ENCODE data around the gene NDUFB10. TPM values are rescaled to one million over a fixed set of nuclear protein-coding genes. Genes with fewer than 3 reads are reported as not detected.

NDUFB10 gene
- total RNA-seq, 4 donors from 2014 or later = 172 to 215 (median 189) TPM

GRCh38 chr16:1982013-1982433 is 22.7 kb downstream of the NDUFB10 start:
- WGBS, 2 donors = 34 to 50% methylated on average over 2 of the region's 5 CpGs
- H3K36me3 ChIP-seq = peaks cover 15 to 35% (median 18%) of the 10 kb centered on the region in 3 donors
- TF ChIP-seq CTCF (IDR thresholded peaks at IDR 0.05) (no peak), POLR2A (IDR thresholded peaks at IDR 0.05) (no peak)
- peak overlapping the region in 1 of 4 donors; percentile 30 for H3K27ac ChIP-seq
- H3K4me1 ChIP-seq = peaks cover 41 to 91% (median 43%) of the 10 kb centered on the region in 3 donors
- no peak for DNase-seq
- intact Hi-C loops (cut with DNase I) = no loop called here
- no peaks in the 10 kb centered on the region for H3K9me3 ChIP-seq
- H3K27me3 ChIP-seq = peaks cover 0 to 66% (median 13%) of the 10 kb centered on the region in 4 donors
- no peak overlapping the region for H3K4me3 ChIP-seq

GRCh38 chr16:1982991-1983543 is 23.7 kb downstream of the NDUFB10 start:
- H3K4me3 ChIP-seq = peak overlapping the region; percentile 66 to 86 (median 84)
- peaks cover 5 to 28% (median 7%) of the 10 kb centered on the region in 3 donors for H3K36me3 ChIP-seq
- H3K9me3 ChIP-seq = no peaks in the 10 kb centered on the region
- H3K4me1 ChIP-seq = peaks cover 40 to 81% (median 43%) of the 10 kb centered on the region in 3 donors
- 30 to 31% methylated on average over 12 to 18 of the region's 19 CpGs for WGBS, 2 donors
- TF ChIP-seq CTCF (IDR thresholded peaks at IDR 0.05) = no peak
- intact Hi-C loops (cut with DNase I) = no loop called here
- no peak for DNase-seq
- H3K27me3 ChIP-seq = peaks cover 0 to 65% (median 13%) of the 10 kb centered on the region in 4 donors
- peak overlapping the region in 3 of 4 donors; percentile 67 to 87 (median 84) for H3K27ac ChIP-seq

- intact Hi-C loops (cut with DNase I) = no loop called here
- peak in 1 of 6 experiments; percentile 9 for TF ChIP-seq CTCF (IDR thresholded peaks at IDR 0.05)
- TF ChIP-seq POLR2A (IDR thresholded peaks at IDR 0.05) = peak in 2 of 4 donors; percentile 54 to 75
- no peak for DNase-seq
- H3K9me3 ChIP-seq = no peaks in the 10 kb centered on the region
- H3K36me3 ChIP-seq = peaks cover under 1 to 21% (median 3%) of the 10 kb centered on the region in 3 donors
- WGBS, 2 donors = 3% methylated on average over 15 of the region's 109 CpGs; no CpG with 5 or more reads in 1 of the 2 donors
- peak within 1 kb of the TSS; percentile 66 to 86 (median 84) for H3K4me3 ChIP-seq
- peaks cover 34 to 78% (median 38%) of the 10 kb centered on the region in 3 donors for H3K4me1 ChIP-seq
- peaks cover 0 to 65% (median 13%) of the 10 kb centered on the region in 4 donors for H3K27me3 ChIP-seq
- peak within 1 kb of the TSS; percentile 64 to 87 (median 76) for H3K27ac ChIP-seq
Observed at GRCh38 chr16:1983544-1984346, 24.4 kb downstream of the NDUFB10 start, which contains the start of gene GFER. Gene GFER, plus strand, starts transcription at chr16:1984193. Its CDS starts 26 bp downstream, at chr16:1984219.

GRCh38 chr16:1984347-1985225 is 25.2 kb downstream of the NDUFB10 start:
- peaks cover 35 to 78% (median 35%) of the 10 kb centered on the region in 3 donors for H3K4me1 ChIP-seq
- peaks cover 4 to 65% (median 19%) of the 10 kb centered on the region in 4 donors for H3K27me3 ChIP-seq
- H3K9me3 ChIP-seq = no peaks in the 10 kb centered on the region
- peaks cover 0 to 19% (median 3%) of the 10 kb centered on the region in 3 donors for H3K36me3 ChIP-seq
- no peak for DNase-seq
- peak overlapping the region; percentile 66 to 86 (median 84) for H3K4me3 ChIP-seq
- peak overlapping the region; percentile 64 to 87 (median 76) for H3K27ac ChIP-seq
- no peak for TF ChIP-seq POLR2A (IDR thresholded peaks at IDR 0.05)
- no peak for TF ChIP-seq CTCF (IDR thresholded peaks at IDR 0.05)
- 22% methylated on average over 13 of the region's 58 CpGs; no CpG with 5 or more reads in 1 of the 2 donors for whole genome bisulfite sequencing, 2 donors
- intact Hi-C loops (cut with DNase I) = no loop called here

Data from esophagus squamous epithelium (tissue), 5 donors.